HepG2 (cell line): ENCODE results near the gene SLC39A10. TPM values are rescaled to one million over a fixed set of nuclear protein-coding genes. Genes with fewer than 3 reads are reported as not detected.

Source experiments
- CC2D1A ChIP-seq: sonication (generic); formaldehyde crosslinking; IDR thresholded peaks from 2 replicates; pipeline ENCODE4 v1.8.1; 2023; ENCODE audit warnings: mild to moderate bottlenecking, missing genetic modification reagents
- CEBPZ ChIP-seq: IDR thresholded peaks from 2 replicates; pipeline ENCODE4 v1.6.1; 2012; ENCODE audit warnings: low read length, improper control_type of control experiment
- FOSL1 ChIP-seq: sonication (generic); formaldehyde crosslinking; IDR thresholded peaks from 2 replicates; pipeline ENCODE4 v1.9.0; 2021; ENCODE audit warnings: missing genetic modification reagents, borderline replicate concordance
- GLI4 ChIP-seq: sonication (generic); formaldehyde crosslinking; IDR thresholded peaks from 2 replicates; pipeline ENCODE4 v1.5.1; 2020; ENCODE audit warnings: missing genetic modification reagents, mild to moderate bottlenecking, moderate library complexity, borderline replicate concordance
- HDAC6 ChIP-seq: fragments of 200-600 bp; sonication (generic); IDR thresholded peaks from 2 replicates; pipeline ENCODE4 v1.7.0; 2017; ENCODE audit warnings: mild to moderate bottlenecking, antibody characterized with exemption, low read length, low read depth
- HNRNPLL ChIP-seq: fragments of 200-400 bp; formaldehyde crosslinking; IDR thresholded peaks from 2 replicates; pipeline ENCODE4 v1.6.1; 2017; ENCODE audit warnings: mild to moderate bottlenecking, low read depth, low read length; ENCODE audit not compliant: poor library complexity, severe bottlenecking
- KAT8 ChIP-seq: IDR thresholded peaks from 2 replicates; pipeline ENCODE4 v1.6.1; 2016; ENCODE audit warnings: missing genetic modification reagents, missing compliant biosample characterization
- KLF11 ChIP-seq: IDR thresholded peaks from 2 replicates; pipeline ENCODE4 v1.6.1; 2016; ENCODE audit warnings: missing compliant biosample characterization
- KLF13 ChIP-seq: sonication (generic); formaldehyde crosslinking; IDR thresholded peaks from 2 replicates; pipeline ENCODE4 v1.4.0; 2020; ENCODE audit warnings: mild to moderate bottlenecking, missing genetic modification reagents
- MBNL3 ChIP-seq: fragments of 250-450 bp; sonication (Bioruptor Pico); conservative IDR thresholded peaks from 2 replicates; pipeline ENCODE4 v1.8.0; 2022; ENCODE audit warnings: mild to moderate bottlenecking, inconsistent platforms
- POLR2A ChIP-seq, 2 experiments: IDR thresholded peaks; 2 replicates each; pipeline ENCODE4 v1.6.1; 2011; ENCODE audit warnings: low read depth in 2 of 2, low read length in 2 of 2, mild to moderate bottlenecking in 1 of 2, moderate library complexity in 1 of 2; ENCODE audit not compliant: insufficient read depth in 1 of 2
- RERE ChIP-seq: IDR thresholded peaks from 2 replicates; pipeline ENCODE4 v1.6.1; 2016; ENCODE audit warnings: low read depth, missing genetic modification reagents, missing compliant biosample characterization
- RFX3 ChIP-seq: IDR thresholded peaks from 2 replicates; pipeline ENCODE4 v1.6.1; 2016; ENCODE audit warnings: missing biosample characterization, missing genetic modification reagents
- SIX4 ChIP-seq: sonication (generic); formaldehyde crosslinking; IDR thresholded peaks from 2 replicates; pipeline ENCODE4 v1.4.0; 2020; ENCODE audit warnings: missing genetic modification reagents
- STAT5B ChIP-seq: sonication (generic); formaldehyde crosslinking; IDR thresholded peaks from 2 replicates; pipeline ENCODE4 v1.4.0; 2020; ENCODE audit warnings: missing genetic modification reagents
- ZNF138 ChIP-seq: sonication (generic); formaldehyde crosslinking; IDR thresholded peaks from 2 replicates; pipeline ENCODE4 v1.5.0; 2020; ENCODE audit warnings: mild to moderate bottlenecking, low read depth, missing genetic modification reagents
- ZNF160 ChIP-seq: sonication (generic); formaldehyde crosslinking; IDR thresholded peaks from 2 replicates; pipeline ENCODE4 v1.8.0; 2022; ENCODE audit warnings: mild to moderate bottlenecking, inconsistent platforms, missing genetic modification reagents
- ZNF264 ChIP-seq: sonication (generic); formaldehyde crosslinking; IDR thresholded peaks from 2 replicates; pipeline ENCODE4 v1.4.0; 2020; ENCODE audit warnings: missing genetic modification reagents
- ZNF597 ChIP-seq: sonication (generic); formaldehyde crosslinking; IDR thresholded peaks from 2 replicates; pipeline ENCODE4 v1.5.0; 2020; ENCODE audit warnings: missing genetic modification reagents
- ZSCAN9 ChIP-seq: IDR thresholded peaks from 2 replicates; pipeline ENCODE4 v1.6.1; 2016; ENCODE audit warnings: borderline replicate concordance
- polyA plus RNA-seq, 8 experiments: library from polyadenylated mRNA; depleted of rRNA in 3 of 8; stranded (reverse) in 7 of 8; unstranded in 1 of 8; fragments of >200 nt; fragmentation: Illumina TruSeq in 4 of 8; extraction: Trizol in 4 of 8; gene quantifications; 2 replicates each; pipeline versions ENCODE4 v1.2.1 to v1.2.3, GENCODE V29; 2011 to 2016; ENCODE audit warnings: low read depth in 4 of 8, missing spikeins in 1 of 8, mixed read lengths in 1 of 8; ENCODE audit not compliant: insufficient read depth in 1 of 8
- total RNA-seq, 5 experiments: library from RNA; depleted of rRNA; stranded (reverse); fragments of >200 nt; fragmentation: Illumina TruSeq; extraction: Trizol; gene quantifications; 2 replicates each; pipeline ENCODE4 v1.2.3, GENCODE V29; 2016; ENCODE audit warnings: low read depth in 1 of 5

SLC39A10 gene
- total and polyA plus RNA-seq, 2 of the 13 experiments (the other 11 are each of a cell fraction or from before 2014, with no cell fraction given), result 13.2 to 21.0 TPM

DNA sequence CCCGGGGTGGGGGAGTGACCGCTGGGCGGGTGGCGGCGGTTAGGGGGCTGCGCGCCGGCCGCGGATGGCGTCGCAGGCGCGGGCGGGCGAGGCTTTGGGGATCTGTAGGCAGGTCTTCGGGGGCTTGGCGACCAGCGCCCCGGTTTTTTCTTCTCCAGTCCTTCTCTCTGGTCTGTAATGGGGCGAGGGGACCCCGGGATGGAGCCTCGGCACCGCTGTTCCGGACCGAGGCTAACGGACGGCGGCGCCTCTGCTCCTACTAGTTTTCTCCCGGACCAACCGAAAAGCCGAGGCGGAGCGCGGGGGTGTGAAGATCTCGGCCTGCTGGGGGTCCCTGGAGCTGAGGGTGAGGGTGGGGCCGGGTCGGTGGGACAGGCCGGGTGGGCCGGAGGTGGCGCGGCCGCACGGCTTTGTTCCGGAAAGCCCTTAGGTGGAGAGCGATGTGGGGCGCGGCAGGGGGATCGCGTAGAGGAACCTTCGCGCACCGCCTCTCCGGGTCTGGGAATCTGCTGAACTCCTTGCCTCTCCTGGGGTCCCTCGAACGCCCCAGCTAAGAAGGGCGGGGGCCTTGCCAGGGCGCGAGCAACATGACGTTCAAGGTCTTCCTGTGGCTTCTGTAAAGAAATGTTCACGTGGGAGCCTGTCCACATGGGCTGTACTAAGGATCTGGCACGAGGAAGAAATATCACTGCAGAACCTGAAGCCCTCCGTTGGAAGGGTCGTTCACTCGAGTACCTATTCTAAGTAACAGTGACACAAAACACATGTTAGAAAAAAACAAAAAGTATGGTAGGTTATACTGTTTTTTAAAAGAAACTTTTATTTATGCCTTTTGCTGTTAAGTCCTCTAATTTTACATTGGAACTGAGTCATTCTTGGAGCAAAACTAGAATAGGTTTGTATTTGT lies 861 bp downstream of the SLC39A10 start (continued):
- TF ChIP-seq RERE (0 out of 2 replicates have a peak, but pooled peaks have one; percentile 13), HNRNPLL (no peak), ZNF160 (CRISPR knock-in tag) (no peak), CEBPZ (no peak), ZSCAN9 (CRISPR knock-in tag) (peak; percentile 75), SIX4 (CRISPR knock-in tag) (no peak), ZNF597 (CRISPR knock-in tag) (no peak), RFX3 (no peak), HDAC6 (no peak), ZNF264 (CRISPR knock-in tag) (0 out of 2 replicates have a peak, but pooled peaks have one; percentile 54), GLI4 (CRISPR knock-in tag) (no peak), STAT5B (CRISPR knock-in tag) (no peak), KLF11 (CRISPR knock-in tag) (peak; percentile 58; the same call in 1 of the 2 replicates), CC2D1A (no peak), MBNL3 (no peak), FOSL1 (no peak), KLF13 (no peak), POLR2A (IDR thresholded peaks at IDR 0.05; ENCODE audit: insufficient read depth in 1 of 2, low read depth in 2 of 2, low read length in 2 of 2) (peak; percentile 52 to 67), ZNF138 (CRISPR knock-in tag) (no peak), KAT8 (CRISPR knock-in tag) (peak; percentile 60; the same call in 1 of the 2 replicates)
